ENCODE results near the gene SIGLEC14.

SIGLEC14 gene

DNA sequence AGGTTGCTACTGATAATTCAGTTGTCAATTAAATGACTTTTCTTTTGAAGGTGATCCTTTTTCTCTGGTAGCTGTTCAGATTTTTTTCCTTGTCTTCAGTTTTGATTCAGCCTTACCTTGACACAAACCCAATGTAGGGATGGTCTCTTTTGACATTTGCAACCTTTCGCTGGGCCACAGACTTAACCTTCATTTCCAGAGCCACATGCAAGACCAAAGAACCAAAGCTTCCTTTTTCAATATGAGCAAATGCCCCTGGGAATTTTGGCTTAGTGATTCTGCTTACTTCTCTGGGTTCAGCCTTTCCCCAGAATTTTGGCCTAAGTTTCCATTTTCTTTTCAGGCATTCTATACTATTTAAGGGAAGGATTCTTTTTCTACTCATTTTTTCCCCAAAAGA lies 36.0 kb downstream of the SIGLEC14 start:
- DNase-seq = no peak

- peak in 1 of 2 experiments; percentile 1 for DNase-seq
Measured at GRCh38 chr19:51607920-51608562, 38.6 kb downstream of the SIGLEC14 start.

GRCh38 chr19:51607077-51607476 lies 39.5 kb downstream of the SIGLEC14 start:
- no peak for DNase-seq

DNA sequence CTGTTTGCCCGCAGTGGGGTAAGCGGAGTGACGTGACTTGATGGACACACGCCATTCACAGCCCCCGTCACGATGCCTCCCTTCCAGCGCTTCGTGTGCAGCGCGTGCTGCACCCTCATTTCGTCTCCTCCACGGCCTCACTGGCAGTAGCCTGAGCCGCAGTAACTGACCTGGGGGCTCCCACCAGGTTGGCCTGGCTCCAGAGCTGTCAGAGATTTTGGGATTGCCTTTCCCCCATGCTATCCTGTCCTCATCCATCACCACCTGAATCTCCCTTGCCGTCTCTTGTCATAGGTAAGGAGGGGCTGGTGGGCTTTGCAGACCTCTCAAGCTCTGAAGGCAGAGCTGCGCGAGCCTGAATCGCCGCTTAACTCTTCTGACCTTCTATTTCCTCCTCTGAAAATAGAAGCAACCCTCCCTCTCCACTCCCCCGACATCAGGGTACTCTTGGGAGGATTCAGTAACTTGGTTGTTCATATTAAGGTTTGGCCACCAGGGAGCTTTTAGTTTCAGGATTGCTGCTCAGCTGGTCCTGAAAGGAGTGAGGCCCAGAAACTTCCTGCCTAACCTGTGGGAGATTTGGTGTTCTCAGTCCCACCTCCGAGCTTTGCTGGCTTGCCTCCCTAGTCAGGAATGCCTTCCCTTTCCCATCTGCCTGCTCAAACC lies 44.3 kb downstream of the SIGLEC14 start:
- no peak for DNase-seq

- no peak for DNase-seq
Measured at GRCh38 chr19:51600940-51601580, 45.6 kb downstream of the SIGLEC14 start.

GRCh38 chr19:51599084-51599483 lies 47.5 kb downstream of the SIGLEC14 start:
- no peak for DNase-seq

DNA sequence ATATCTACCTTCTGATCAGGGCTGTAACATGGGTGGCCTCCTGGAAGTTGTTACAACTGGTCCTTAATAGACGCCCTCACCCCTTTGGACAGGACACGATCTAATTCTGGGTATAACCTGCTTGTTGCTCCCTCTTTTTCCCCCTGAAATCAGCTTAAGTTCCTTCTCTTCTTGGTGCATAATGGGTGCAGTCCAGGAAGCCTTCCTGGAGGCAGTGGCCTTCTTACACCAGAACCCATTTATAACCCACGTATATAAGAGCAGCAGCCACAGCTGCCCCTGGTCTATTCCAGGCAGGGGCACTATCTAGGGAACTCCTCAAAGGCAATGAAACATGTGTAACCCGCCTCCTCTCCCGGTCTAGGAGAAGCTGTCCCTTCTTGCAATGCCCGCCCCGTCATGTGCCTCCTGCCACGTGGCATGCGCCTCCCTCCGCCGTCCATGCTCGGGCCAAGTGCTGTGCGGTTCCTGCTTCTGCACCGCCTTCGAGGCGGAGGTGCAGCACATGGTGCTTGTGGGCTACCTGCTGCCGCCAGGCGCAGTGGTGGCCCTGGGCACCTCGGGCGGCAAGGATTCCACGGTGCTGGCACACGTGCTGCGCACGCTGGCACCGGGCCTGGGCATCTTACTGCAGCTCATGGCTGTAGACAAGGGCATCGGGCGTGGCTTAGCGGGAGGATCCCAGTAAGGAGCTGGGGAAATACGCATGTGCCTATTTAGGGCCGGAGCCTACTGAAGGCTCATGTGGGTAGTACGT lies 48.3 kb downstream of the SIGLEC14 start:
- DNase-seq = no peak

DNA sequence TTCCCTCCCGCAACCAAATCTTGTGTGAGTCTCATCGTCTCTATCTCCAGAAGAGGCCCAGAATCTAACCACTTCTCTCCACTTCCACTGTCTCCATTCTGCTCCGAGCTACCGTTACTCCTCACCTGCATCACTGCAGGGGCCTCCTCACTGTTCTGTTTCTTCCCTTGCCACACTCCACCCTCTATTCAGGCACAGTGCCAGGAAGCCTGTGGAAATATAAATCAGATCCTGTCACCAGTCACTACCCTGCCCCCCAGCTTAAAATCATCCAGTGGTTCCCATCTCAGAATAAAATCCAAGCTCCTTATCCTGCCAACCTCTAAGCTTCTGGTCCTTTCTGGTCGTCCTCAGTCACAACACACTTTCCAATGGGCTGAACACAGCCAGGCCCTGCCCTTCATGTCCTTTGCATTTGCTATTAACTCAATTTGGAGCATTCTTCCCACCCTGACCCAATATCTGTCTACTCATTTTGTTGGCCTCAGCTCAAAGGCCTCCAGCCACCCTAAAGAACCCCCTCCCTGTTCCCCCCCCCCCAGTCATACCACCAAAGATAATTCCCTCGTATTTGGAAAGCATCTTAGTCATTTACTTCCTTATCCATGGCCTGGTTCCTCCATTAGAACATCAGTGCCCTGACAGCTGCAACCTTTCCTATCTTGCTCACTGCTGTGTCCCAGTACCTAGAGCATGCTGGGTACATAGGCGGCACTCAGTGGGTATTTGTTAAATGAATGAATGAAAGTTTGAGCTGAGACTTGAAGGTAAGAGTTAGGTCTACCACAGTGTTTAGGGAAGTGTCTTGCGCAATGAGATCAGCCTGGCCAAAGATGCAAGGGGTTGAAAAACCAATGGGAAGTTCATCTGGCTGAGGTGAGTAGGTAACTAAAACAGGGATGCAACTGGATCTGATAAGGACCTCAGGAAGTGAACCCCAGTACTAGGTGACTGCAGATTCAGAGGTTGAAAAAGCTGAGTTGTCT lies 51.1 kb downstream of the SIGLEC14 start:
- no peak for DNase-seq

DNA sequence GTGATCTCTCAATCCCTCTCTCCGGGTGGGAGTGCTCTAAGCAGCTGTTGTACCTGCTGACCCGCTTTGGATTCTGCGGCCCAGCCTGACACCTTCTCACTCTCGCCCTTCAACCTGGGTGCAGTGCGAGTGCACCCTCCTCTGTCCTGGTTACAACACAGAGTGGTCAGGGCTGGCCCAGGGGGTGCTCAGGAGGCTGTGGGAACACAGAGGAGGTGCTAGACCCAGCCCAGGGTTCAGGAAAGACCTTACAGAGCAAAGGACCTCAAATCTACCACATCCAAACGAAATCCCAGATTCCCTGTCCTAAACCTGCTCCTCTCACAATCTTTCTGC lies 51.9 kb downstream of the SIGLEC14 start:
- DNase-seq = no peak

DNA sequence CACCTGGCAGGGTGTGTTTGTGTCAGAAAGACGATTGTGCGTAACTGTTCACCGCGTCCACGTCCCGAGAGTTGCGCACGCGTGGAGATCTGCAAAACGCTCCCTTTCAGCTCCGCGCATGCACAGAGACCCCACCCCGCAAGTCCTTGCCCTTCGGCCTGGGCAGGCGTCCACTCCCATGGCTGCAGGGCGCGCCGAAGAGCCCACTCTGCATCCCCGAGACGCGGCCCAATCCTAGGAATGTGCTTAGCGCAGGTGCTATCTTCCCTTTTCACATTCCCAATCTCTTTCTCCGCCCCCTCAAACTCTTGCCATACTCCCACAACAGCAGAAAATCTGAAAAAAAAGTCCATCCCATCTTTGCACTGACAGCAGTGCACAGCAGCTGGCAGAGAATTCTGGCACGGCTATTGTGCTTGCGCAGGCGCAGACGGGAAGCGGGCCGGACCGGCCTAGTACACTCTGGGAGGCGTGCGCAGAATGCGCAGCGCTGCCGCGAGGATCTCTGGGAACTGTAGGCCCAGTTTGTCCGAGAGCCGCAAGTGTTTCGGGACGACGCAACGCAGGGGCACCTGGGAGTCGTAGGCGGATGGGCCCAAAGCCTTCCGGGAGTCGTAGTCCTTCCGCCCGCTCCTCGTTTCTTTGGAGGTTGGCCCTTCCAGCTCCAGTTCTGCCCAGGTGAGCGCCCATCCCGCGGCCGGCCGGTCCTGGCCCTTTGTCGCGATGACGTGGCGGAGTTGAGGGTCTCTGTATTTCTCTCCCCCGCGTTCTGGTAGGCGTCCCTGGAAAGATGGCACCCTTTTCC lies 52.5 kb downstream of the SIGLEC14 start:
- peak; percentile 94 to 96 for DNase-seq

- no peak for DNase-seq
Measured at GRCh38 chr19:51593138-51593890, 53.3 kb downstream of the SIGLEC14 start.

Data from SHP77 (cell line).